OCI-LY7 (cell line): ENCODE results near the gene OPRM1.

ENCODE experiments used
- CTCF ChIP-seq: fragments of 200-600 bp; sonication (generic); conservative IDR thresholded peaks from 2 replicates; pipeline ENCODE4 v1.5.1; 2014; ENCODE audit warnings: mild to moderate bottlenecking, antibody characterized with exemption, low read length, moderate library complexity, mixed read lengths
- EZH2phosphoT487 ChIP-seq: fragments of 200-600 bp; sonication (generic); IDR thresholded peaks from 2 replicates; pipeline ENCODE4 v1.6.1; 2018; ENCODE audit warnings: low read depth, borderline replicate concordance, mild to moderate bottlenecking, mixed run types, antibody characterized with exemption, low read length, moderate library complexity, mixed read lengths

GRCh38 chr6:154277629-154278017 lies 238.6 kb downstream of the OPRM1 start:
- TF ChIP-seq CTCF (peak; percentile 12; the same call in 1 of the 2 replicates), EZH2phosphoT487 (no peak)
